Activated CD4-positive, alpha-beta T cell treated with anti-CD3 and anti-CD28 coated beads, Interleukin-2, Interleukin-4, amounts not matched to agents 100 ng/mL and 50 ng/mL, durations not matched to agents 16 hours and 8 hours (primary cell): ENCODE data around the gene POLR1C.
"Not testable (repeated sequence)": the region's sequence is repeated elsewhere in the genome, so short reads cannot be mapped to it uniquely, and the experiment has no call there.

Source experiments
- DNase-seq: peaks from one replicate; pipeline ENCODE4 v3.0.0-alpha.2; 2020; ENCODE audit warnings: low spot score

Gene POLR1C

DNA sequence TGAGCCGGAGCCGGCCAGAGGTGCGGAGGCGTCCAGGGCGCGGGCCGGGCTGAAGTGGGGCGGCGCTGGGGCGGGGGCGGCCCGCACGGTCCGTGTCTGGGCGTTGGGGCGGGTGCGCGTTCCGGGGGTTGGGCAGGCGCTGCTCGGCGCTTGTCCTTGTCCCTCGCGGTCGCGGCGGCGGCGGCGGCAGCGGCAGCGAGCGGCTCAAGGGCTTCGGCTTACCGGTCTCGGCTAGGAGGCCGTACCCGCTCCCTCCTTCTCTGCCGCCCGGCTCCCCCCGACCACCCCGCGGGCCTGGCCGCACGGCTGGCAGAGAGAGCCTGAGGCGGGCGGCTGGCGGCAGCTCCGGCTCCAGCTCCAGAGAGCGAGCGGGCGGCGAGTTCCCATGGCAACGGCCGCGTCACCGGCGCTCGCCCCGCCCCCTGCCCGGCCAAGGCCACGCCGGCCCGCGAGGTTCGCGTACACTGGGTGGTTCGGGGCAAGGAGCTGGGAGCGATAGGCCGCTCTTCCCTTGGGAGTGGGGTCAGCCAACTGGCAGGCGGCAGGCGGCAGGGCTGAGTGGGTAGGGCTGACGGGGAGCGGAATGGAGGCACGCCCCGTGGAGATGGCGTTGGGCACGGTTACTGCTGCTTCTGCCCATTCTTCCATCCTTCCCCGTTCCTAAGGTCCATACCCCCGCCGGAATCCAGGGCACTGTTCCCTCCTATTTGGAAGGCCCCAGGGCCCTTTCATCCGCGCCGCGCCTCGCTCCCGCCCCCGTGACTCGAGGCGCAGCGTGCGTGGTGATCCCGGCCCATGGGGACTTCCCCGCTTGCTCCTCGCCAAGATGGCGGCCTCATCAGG is 6.7 kb upstream of the POLR1C start, which contains the start of gene LRRC73:
Gene LRRC73 (minus strand): TSS at position 363 of the 843 bp plus-strand sequence. CDS start 561 bp downstream, outside the sequence.
- peak; percentile 74 for DNase-seq

GRCh38 chr6:43510827-43511163 is 6.1 kb upstream of the POLR1C start:
- no peak for DNase-seq

DNA sequence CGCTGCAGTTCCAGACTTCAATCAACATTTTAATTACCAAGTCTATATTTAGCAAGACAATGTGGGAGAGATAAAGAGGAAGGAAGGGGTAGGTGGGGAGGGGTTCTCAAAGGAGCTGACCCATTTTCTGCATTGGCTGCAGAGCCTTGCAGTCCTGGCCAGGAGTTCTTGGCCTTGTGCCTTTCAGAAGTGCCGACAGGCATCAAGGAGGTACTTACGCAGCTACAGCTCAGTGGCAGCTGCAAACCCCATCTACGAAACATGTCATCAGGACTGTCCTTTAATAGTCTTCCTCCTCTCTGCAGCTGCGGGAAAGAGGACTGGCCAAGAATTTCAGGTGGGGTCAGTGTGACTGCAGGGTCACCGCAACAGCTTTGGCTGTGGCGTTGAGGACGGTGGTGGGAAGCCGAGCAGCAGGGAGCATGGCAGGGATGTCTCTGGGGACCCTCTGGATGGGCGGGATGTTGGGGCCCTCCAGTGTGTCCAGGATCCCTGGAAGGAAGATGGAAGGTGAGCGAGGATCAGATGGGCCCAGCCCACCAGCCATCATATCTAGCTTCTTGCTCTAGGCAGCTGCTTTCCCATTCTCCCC is 5.0 kb upstream of the POLR1C start:
- DNase-seq = no peak

GRCh38 chr6:43515808-43516207 is 1.1 kb upstream of the POLR1C start:
- DNase-seq = no peak

DNA sequence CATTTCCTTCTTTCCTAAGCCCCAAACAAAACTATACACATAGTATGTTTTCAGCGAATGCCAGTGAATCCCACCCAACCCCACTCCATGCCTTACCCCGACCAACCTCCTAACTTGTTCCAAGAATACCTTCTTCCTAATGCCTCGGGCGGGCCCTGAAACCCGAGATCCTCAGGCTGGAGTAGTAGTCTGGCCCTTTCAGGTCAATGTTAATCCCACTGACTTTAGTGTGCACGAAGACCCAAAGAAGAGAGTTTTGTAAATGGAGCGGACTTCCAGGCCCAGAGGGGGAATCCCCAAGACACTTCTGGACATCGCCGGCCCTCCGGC is 557 bp upstream of the POLR1C start:
- DNase-seq = no peak

DNA sequence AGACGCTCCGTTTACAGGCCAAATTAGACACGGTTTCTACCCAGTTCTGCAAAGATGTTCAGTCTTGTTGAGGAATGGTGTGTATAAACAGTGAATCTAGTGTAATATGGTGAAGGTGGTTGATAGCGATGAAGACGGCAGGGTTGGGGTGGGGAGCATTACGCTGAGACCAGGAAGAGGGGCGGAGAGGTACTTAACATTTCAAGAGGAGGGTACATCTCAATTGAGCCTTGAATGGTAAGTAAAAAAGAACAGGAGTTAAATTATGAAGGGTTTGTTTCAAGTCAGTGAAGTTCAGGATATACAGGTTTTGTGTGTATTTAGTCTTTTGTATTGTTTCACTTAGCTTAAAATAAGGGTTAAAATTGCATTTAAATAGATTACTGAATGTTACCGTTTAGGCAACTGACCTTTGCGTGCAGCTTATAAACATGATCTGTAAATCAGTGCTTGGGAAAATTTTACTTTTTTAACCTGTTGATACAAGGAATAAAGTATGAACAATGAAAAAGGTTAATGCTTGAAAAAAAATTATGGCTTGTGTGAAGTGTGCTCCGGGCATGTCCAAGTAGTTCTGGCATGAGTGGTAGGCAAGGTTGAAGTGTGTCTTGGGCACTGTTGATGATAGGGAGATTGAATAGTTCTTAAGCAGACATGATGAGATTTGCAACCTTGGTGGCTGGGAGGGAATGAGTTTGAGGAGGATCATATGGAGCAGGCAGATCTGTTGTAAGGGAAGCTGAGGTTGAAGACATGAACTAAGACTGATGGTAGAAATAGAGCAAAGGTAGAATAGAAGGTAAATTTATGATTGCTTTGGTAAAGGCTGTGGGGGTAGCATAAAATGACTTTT is 842 bp downstream of the POLR1C start:
- DNase-seq = no peak

GRCh38 chr6:43520097-43520496 is 3.2 kb downstream of the POLR1C start:
- no peak for DNase-seq

- no peak for DNase-seq
These were observed 4.9 kb downstream of the POLR1C start for GRCh38 chr6:43521836-43522235.

DNA sequence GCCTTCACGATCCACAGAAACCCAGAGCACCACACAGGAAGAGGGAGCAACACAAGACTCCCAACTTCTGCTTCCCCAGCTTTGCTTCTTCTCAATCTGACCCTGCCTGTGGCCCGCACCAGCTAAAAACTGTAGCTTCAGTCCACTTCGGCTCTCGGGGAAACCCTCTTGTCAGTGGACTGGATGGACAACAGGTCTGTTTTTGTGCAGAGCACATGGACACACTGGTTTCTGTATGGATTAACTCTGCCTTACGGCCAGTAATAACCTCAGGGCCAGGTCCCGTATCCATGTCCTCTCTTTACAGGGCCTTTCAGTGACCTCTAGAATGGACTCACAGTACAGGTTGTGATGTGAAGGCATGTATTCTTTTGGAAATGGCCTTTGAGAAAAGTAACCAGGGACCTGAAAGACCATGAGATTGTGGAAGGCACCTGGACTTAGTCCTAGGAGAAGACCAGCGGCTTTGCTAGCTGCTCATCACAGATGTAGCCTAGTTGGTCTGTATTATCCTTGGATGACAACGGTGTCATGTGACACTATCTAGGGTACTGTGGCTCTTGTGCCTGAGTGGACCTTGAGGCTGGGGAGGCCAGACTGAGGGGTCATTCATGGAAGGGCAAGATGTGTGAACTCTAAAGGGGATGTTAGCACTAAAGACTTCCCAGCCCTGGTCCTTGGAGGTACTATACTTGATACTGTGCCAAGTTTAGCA is 5.8 kb downstream of the POLR1C start:
- DNase-seq = no peak

GRCh38 chr6:43523284-43523683 is 6.4 kb downstream of the POLR1C start:
- DNase-seq = no peak

GRCh38 chr6:43524483-43524961 is 7.6 kb downstream of the POLR1C start:
- DNase-seq = no peak

DNA sequence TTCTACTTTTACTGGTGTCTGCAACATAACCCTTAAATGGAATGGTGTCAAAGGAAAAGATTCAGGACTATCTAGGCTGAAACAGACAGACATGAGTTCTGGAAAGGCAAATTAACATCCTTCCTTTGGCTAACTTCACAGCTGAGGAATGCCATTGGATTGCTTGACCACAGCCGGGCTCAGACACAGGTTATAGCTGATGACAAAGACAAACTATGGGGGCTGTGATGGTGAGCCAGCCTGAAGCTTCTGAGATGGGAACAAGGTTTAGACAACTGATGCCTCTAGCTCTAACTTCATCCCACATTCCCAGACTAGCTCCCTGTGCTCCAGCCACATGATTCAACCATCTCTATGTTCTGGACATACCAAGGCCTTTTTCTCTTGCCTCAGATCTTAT is 15.3 kb downstream of the POLR1C start:
- no peak for DNase-seq

GRCh38 chr6:43538986-43539385 is 22.1 kb downstream of the POLR1C start:
- not testable (repeated sequence) for DNase-seq

DNA sequence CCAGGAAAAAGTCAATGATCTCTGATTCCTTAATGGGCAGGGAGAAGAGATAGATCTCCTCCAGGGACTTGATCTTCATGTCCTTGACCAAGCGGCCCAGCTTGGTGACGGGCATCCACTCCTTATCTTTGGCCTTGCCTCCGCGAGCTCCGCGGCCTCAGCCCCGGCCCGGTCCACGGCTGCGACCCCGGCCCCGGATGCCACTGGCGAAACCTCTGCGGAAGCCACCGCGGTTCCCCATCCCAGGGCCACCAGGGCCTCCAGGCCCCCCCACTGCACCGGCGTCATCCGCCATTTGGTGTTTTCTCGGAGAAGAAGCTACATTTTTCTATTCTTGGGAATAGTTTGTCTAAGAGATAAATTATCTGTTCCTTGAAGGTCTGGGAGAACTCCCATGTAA is 22.5 kb downstream of the POLR1C start:
- DNase-seq = not testable (repeated sequence)

DNA sequence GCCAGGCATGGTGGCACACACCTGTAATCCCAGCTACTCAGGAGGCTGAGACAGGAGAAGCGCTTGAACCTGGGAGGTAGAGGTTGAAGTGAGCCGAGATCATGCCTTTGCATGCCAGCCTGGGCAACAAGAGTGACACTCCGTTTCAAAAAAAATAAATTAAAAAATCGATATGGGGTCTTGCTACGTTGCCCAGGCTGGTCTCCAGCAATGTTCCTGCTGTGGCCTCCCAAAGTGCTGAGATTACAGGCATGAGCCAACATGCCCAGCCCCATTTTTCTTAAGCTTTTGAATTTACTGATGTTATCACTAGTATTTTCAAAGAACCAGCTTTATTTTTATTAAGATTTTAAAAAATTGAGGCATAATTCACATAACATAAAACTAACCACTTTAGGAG is 23.6 kb downstream of the POLR1C start:
- DNase-seq = no peak

- no peak for DNase-seq
These were observed 25.0 kb downstream of the POLR1C start for GRCh38 chr6:43541774-43542471.

DNA sequence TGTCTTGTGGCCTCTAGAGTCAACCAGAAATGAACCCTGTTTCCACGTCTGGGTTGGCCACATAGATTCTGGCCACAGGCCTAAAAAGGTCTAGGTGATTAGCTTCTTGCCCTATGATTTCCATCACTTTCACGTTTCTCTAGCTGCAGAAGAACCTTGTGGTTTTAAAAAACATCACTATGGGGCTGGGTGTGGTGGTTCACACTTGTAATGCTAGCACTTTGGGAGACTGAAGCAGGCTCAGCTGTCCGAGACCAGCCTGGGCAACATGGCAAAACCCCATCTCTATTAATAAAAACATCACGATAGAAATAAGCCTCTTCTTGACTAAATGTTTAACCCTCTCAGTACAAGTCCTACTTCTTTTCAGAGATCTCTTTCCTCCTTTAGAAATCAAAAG is 27.6 kb downstream of the POLR1C start:
- DNase-seq = no peak

DNA sequence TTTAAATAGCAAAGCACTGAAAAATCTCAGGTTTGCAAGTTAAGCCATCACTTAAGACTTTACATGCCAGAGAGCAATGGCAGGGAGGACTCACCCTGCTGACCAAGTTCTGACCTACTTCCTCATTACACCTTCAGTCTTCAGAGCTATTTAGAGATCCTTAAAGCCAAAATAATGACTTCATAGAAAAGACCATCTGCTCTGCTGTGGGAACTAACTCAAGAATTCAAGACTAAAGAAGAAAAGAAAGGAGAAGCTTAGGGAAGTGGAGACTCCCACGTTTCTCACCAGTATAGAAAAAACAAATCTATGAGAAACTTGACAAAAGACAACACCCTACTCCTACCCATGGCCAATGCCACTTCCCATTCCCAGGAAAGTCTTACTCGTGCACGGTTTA is 30.3 kb downstream of the POLR1C start:
- DNase-seq = no peak

DNA sequence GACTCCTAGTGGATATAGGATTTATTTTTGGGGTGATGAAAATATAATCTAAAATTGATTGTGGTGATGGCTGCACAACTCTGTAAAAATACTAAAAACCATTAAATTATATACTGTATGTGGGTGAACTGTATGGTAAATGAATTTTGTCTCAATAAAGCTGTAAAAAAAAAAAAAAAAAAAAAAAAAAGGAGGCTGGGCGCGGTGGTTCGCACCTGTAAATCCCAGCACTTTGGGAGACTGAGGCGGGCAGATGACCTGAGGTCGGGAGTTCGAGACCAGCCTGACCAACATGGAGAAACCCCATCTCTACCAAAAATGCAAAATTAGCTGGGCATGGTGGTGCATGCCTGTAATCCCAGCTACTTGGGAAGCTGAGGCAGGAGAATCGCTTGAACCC is 40.7 kb downstream of the POLR1C start:
- not testable (repeated sequence) for DNase-seq

- no peak for DNase-seq
These were observed 42.4 kb downstream of the POLR1C start for GRCh38 chr6:43559328-43559727.

- peak; percentile 88 for DNase-seq
These were observed 54.1 kb downstream of the POLR1C start for GRCh38 chr6:43570876-43571441.
